GM12864 (cell line): ENCODE results near the gene UCP3.

Experiments used
- DNase-seq: peaks from one replicate; pipeline ENCODE4 v3.0.0-alpha.2; 2011; ENCODE audit warnings: low read depth
- H3K4me3 ChIP-seq: 2 replicates; pipeline ENCODE4 v1.5.1; 2011; ENCODE audit warnings: mild to moderate bottlenecking, low read depth, low read length, control low read depth
- CTCF ChIP-seq: IDR thresholded peaks from 2 replicates; pipeline ENCODE4 v1.5.1; 2011; ENCODE audit warnings: low read depth, mild to moderate bottlenecking, moderate library complexity, low read length, control low read depth, inconsistent platforms; ENCODE audit errors: missing control alignments

UCP3 gene

GRCh38 chr11:73969991-73970800, 38.7 kb downstream of the UCP3 start:
- DNase-seq: no peak
- no peak overlapping the region for H3K4me3 ChIP-seq
- TF ChIP-seq CTCF: no peak

- H3K4me3 ChIP-seq: no peak overlapping the region
- no peak for DNase-seq
- no peak for TF ChIP-seq CTCF
Measured at GRCh38 chr11:73969091-73969490, 39.8 kb downstream of the UCP3 start.

GRCh38 chr11:73968356-73968966, 40.4 kb downstream of the UCP3 start:
- TF ChIP-seq CTCF: no peak
- H3K4me3 ChIP-seq: no peak overlapping the region
- no peak for DNase-seq

- no peak for DNase-seq
- no peak for TF ChIP-seq CTCF
- H3K4me3 ChIP-seq: no peak overlapping the region
Measured at GRCh38 chr11:73965764-73966121, 43.1 kb downstream of the UCP3 start.

- DNase-seq: no peak
- no peak overlapping the region for H3K4me3 ChIP-seq
- no peak for TF ChIP-seq CTCF
Measured at GRCh38 chr11:73965076-73965763, 43.7 kb downstream of the UCP3 start.

- no peak overlapping the region for H3K4me3 ChIP-seq
- DNase-seq: no peak
- TF ChIP-seq CTCF: no peak
Measured at GRCh38 chr11:73963861-73964260, 45.0 kb downstream of the UCP3 start.
